Endothelial cell of umbilical vein (primary cell): ENCODE results near the gene PANK2. TPM values are rescaled to one million over a fixed set of nuclear protein-coding genes. Genes with fewer than 3 reads are reported as not detected.

Experiments used
- BruUV-seq: library from RNA; stranded (reverse); fragments of 400-500 nt; replicated peaks from 2 replicates; lab custom pipeline; 2021; lab: Mats Ljungman, UMichigan
- CTCF ChIA-PET: fragments of 300-600, 350-600 bp; sonication (Branson Sonifier 250); formaldehyde crosslinking; loops from one replicate; lab custom pipeline; 2021; ENCODE audit warnings: antibody characterized with exemption, inconsistent platforms; lab: Charles Lee
- POLR2A ChIA-PET: fragments of 300-600, 350-600 bp; sonication (Branson Sonifier 250); formaldehyde crosslinking; loops from one replicate; lab custom pipeline; 2021; ENCODE audit warnings: antibody characterized with exemption, inconsistent platforms; lab: Charles Lee
- DNase-seq: peaks from one replicate; pipeline ENCODE4 v3.0.0-alpha.2; 2011; ENCODE audit warnings: low read depth, low spot score
- FAIRE-seq: peaks from 2 replicates; lab custom pipeline; 2011; peaks lifted over from hg19 to GRCh38; lab: Jason Lieb, UNC
- H2AFZ ChIP-seq: 2 replicates; pipeline ENCODE4 v1.6.0; 2012; ENCODE audit warnings: low read depth, low read length, control low read depth, inconsistent platforms
- H3K27ac ChIP-seq: 2 replicates; pipeline ENCODE4 v1.5.1; 2011; ENCODE audit warnings: low read depth, mild to moderate bottlenecking, control low read depth, low read length, moderate library complexity; ENCODE audit not compliant: insufficient read depth
- H3K27me3 ChIP-seq, 2 experiments: 2 replicates each; pipeline versions ENCODE4 v1.6.0 to v1.6.1; 2011; ENCODE audit warnings: low read length in 2 of 2, mixed read lengths in 1 of 2; ENCODE audit not compliant: control insufficient read depth in 2 of 2, insufficient read depth in 2 of 2
- H3K36me3 ChIP-seq, 2 experiments: 2 replicates in 1 of 2; 3 replicates in 1 of 2; pipeline ENCODE4 v1.5.1; 2011; ENCODE audit warnings: low read length in 2 of 2, mild to moderate bottlenecking in 1 of 2, moderate library complexity in 1 of 2; ENCODE audit not compliant: control insufficient read depth in 2 of 2, insufficient read depth in 2 of 2; ENCODE audit errors: extremely low read depth in 1 of 2
- H3K4me1 ChIP-seq: 3 replicates; pipeline ENCODE4 v1.5.1; 2011; ENCODE audit warnings: mild to moderate bottlenecking, low read length; ENCODE audit not compliant: control insufficient read depth, insufficient read depth; ENCODE audit errors: extremely low read depth
- H3K4me2 ChIP-seq: 2 replicates; pipeline ENCODE4 v1.6.1; 2011; ENCODE audit warnings: low read length, control low read depth, mixed read lengths; ENCODE audit not compliant: insufficient read depth
- H3K4me3 ChIP-seq, 3 experiments: fragments of 200-600 bp in 1 of 3; sonication (generic), shearing (Covaris generic) in 1 of 3; replicated peaks in 1 of 3; 2 replicates each; pipeline ENCODE4 v1.5.1; 2011 to 2016; ENCODE audit warnings: control low read depth in 3 of 3, low read length in 3 of 3, mild to moderate bottlenecking in 2 of 3, inconsistent platforms in 1 of 3, low read depth in 1 of 3, moderate library complexity in 1 of 3; ENCODE audit not compliant: insufficient read depth in 1 of 3
- H3K79me2 ChIP-seq: 2 replicates; pipeline ENCODE4 v1.6.0; 2012; ENCODE audit warnings: low read length, inconsistent platforms; ENCODE audit not compliant: control insufficient read depth, insufficient read depth
- H3K9ac ChIP-seq: replicated peaks from 2 replicates; pipeline ENCODE3; 2011; ENCODE audit warnings: low read length, control low read depth; ENCODE audit not compliant: insufficient read depth; ENCODE audit errors: extremely low read depth
- H3K9me1 ChIP-seq: replicated peaks from 3 replicates; pipeline ENCODE4 v1.6.0; 2011; ENCODE audit warnings: mild to moderate bottlenecking, low read length; ENCODE audit not compliant: control insufficient read depth, insufficient read depth; ENCODE audit errors: extremely low read depth
- H3K9me3 ChIP-seq: replicated peaks from 2 replicates; pipeline ENCODE4 v1.5.1; 2012; ENCODE audit warnings: low read length, inconsistent platforms; ENCODE audit not compliant: control insufficient read depth, insufficient read depth
- H4K20me1 ChIP-seq: replicated peaks from 2 replicates; pipeline ENCODE3; 2011; ENCODE audit warnings: mild to moderate bottlenecking, low read length; ENCODE audit not compliant: control insufficient read depth, insufficient read depth; ENCODE audit errors: extremely low read depth
- CTCF ChIP-seq, 2 donors: IDR thresholded peaks; 1 replicate in 1 of 2; 2 replicates in 1 of 2; pipeline ENCODE4 v1.5.1; 2011; ENCODE audit warnings: low read length in 2 of 2, mild to moderate bottlenecking in 2 of 2, moderate library complexity in 2 of 2, control low read depth in 1 of 2, inconsistent platforms in 1 of 2, low read depth in 1 of 2; ENCODE audit not compliant: insufficient read depth in 1 of 2; ENCODE audit errors: extremely low read depth in 1 of 2
- EZH2 ChIP-seq: IDR thresholded peaks from 2 replicates; pipeline ENCODE4 v1.6.1; 2012; ENCODE audit warnings: borderline replicate concordance, low read depth, mild to moderate bottlenecking, moderate library complexity, low read length, inconsistent platforms; ENCODE audit not compliant: severe bottlenecking
- FOS ChIP-seq: IDR thresholded peaks from 2 replicates; pipeline ENCODE4 v1.6.1; 2011; ENCODE audit warnings: mild to moderate bottlenecking, low read length, moderate library complexity, borderline replicate concordance; ENCODE audit not compliant: insufficient read depth
- GATA2 ChIP-seq: IDR thresholded peaks from 2 replicates; pipeline ENCODE4 v1.7.0; 2011; ENCODE audit warnings: low read depth, mild to moderate bottlenecking, moderate library complexity, mixed read lengths, low read length; ENCODE audit not compliant: insufficient read length, insufficient read depth
- JUN ChIP-seq: IDR thresholded peaks from 2 replicates; pipeline ENCODE4 v1.6.1; 2011; ENCODE audit warnings: borderline replicate concordance, low read depth; ENCODE audit not compliant: insufficient read length, insufficient read depth
- MAX ChIP-seq: IDR thresholded peaks from 2 replicates; pipeline ENCODE4 v1.6.1; 2011; ENCODE audit not compliant: insufficient read depth, insufficient read length
- MYC ChIP-seq: IDR thresholded peaks from one replicate; pipeline ENCODE4 v1.6.1; 2011; ENCODE audit warnings: mild to moderate bottlenecking, low read depth, low read length
- POLR2A ChIP-seq: IDR thresholded peaks from 2 replicates; pipeline ENCODE4 v1.6.1; 2012; ENCODE audit warnings: low read depth, mild to moderate bottlenecking, control low read depth, low read length
- POLR2AphosphoS5 ChIP-seq: IDR thresholded peaks from 2 replicates; pipeline ENCODE4 v1.6.1; 2012; ENCODE audit warnings: low read depth, mild to moderate bottlenecking, control low read depth, low read length, moderate library complexity; ENCODE audit not compliant: insufficient read depth
- dilution Hi-C: fragments of 300-500 bp; cut with MboI; formaldehyde crosslinking; loops from one replicate; pipeline ENCODE4 v1.15.0; 2019; ENCODE audit warnings: low sequenced_read_pairs; ENCODE audit not compliant: extremely low pct_ligation_motif_present
- intact Hi-C: fragments of 100-400 bp; cut with micrococcal nuclease; formaldehyde crosslinking; loops from one replicate; pipeline ENCODE4 v1.10.0; 2022
- polyA plus RNA-seq, 4 experiments: library from polyadenylated mRNA; depleted of rRNA in 3 of 4; stranded (reverse) in 3 of 4; unstranded in 1 of 4; fragments of >200 nt; gene quantifications; 2 replicates each; pipeline versions ENCODE4 v1.2.1 to v1.2.3, GENCODE V29; 2011 to 2012; ENCODE audit warnings: missing spikeins in 1 of 4
- total RNA-seq: library from RNA; stranded (reverse); gene quantifications from 2 replicates; pipeline ENCODE4 v1.2.3, GENCODE V29; 2021

The PANK2 gene
- total and polyA plus RNA-seq, 2 donors (not counting 3 experiments of a cell fraction or from before 2014, with no cell fraction given): 18.9 to 54.3 TPM

GRCh38 chr20:3914446-3914845 is 25.3 kb downstream of the PANK2 start:
- H3K79me2 ChIP-seq: peaks cover 88% of the 10 kb centered on the region
- H3K9ac ChIP-seq: no peak overlapping the region
- ChIA-PET CTCF (interaction anchor here (0.6 to 1.1 kb wide), 2 partner anchors 158 to 1058 kb away, joined by 3 read pairs; no protein-coding TSS in a partner anchor), POLR2A (no interaction called here)
- no peaks in the 10 kb centered on the region for H3K9me3 ChIP-seq
- H3K4me1 ChIP-seq: no peaks in the 10 kb centered on the region
- no peak overlapping the region for H3K27ac ChIP-seq
- no peaks in the 10 kb centered on the region for H3K27me3 ChIP-seq
- H4K20me1 ChIP-seq: peaks cover 9% of the 10 kb centered on the region
- TF ChIP-seq JUN: no peak
- no peak for TF ChIP-seq MYC
- no peak for TF ChIP-seq FOS
- no peak for TF ChIP-seq POLR2AphosphoS5
- no peak for TF ChIP-seq GATA2
- no peak for TF ChIP-seq POLR2A
- TF ChIP-seq EZH2: no peak
- TF ChIP-seq CTCF (IDR thresholded peaks at IDR 0.05; ENCODE audit: extremely low read depth in 1 of 2, insufficient read depth in 1 of 2, low read depth in 1 of 2, low read length in 2 of 2): no peak
- TF ChIP-seq MAX: no peak
- intact Hi-C loops (no loop called here), dilution Hi-C loops (no loop called here)
- DNase-seq: no peak
- H3K36me3 ChIP-seq: peaks cover 14 to 18% of the 10 kb centered on the region in 2 experiments
- no peak overlapping the region for H3K4me3 ChIP-seq
- no TSS peak for BruUV-seq
- no peak for FAIRE-seq
- H3K9me1 ChIP-seq: no peaks in the 10 kb centered on the region
- no peak overlapping the region for H2AFZ ChIP-seq
- H3K4me2 ChIP-seq: no peak overlapping the region
